ENCODE measurements around the gene DSCAM. TPM values are rescaled to one million over a fixed set of nuclear protein-coding genes. Genes with fewer than 3 reads are reported as not detected.

The DSCAM gene
- total RNA-seq, 1 donor from 2014 or later, result not detected

DNA sequence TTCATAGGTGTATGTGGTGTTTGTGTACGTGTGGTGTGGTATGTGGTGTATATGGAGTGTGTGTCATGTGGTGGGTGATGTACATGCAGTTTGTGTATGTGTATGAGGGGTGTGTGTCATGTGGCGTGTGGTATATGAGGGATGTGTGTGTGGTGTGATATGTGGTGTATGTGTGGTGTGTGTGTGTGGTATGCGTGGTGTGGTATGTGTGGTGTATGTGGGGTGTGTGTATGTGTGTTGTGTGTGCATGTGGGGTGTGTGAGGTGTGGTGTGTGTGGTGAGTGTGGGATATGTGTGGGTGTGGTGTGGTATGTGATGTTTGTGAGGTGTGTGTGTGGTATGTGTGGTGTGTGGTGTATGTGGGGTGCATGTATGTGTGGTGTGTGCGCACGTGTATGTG is 707.3 kb downstream of the DSCAM start:
- intact Hi-C loops (cut with DNase I), result loop anchor here (10.0 kb wide), 1 partner anchor 925 kb away; no protein-coding TSS in a partner anchor
- no peak for DNase-seq (ENCODE audit: extremely low spot score in 2 of 2)

DNA sequence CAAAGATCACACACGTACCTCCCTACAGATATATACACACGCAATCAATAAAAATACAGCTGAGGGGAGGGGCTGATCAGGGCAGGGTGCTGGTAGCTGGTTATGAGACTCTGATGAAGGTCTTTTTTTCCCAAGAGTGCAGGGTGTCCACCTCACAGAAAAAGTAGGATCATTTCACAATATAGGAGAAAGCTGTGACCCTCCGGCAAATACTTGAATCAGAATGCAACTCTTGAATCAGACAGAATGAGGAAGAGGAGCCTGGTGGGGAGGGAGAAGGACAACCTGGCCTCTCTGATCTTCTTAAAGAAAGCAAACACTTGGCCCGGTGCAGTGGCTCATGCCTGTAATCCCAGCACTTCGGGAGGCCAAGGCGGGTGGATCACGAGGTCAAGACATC is 710.4 kb downstream of the DSCAM start:
- Histone ChIP-seq H3K4me3 (no peak overlapping the region), H3K27ac (no peak overlapping the region), H3K36me3 (no peaks in the 10 kb centered on the region), H3K9me3 (no peaks in the 10 kb centered on the region), H3K4me1 (no peaks in the 10 kb centered on the region), H3K27me3 (no peaks in the 10 kb centered on the region)
- intact Hi-C loops (cut with DNase I), result no loop called here
- no peak for DNase-seq (ENCODE audit: extremely low spot score in 2 of 2)
- TF ChIP-seq, protein P1, sequence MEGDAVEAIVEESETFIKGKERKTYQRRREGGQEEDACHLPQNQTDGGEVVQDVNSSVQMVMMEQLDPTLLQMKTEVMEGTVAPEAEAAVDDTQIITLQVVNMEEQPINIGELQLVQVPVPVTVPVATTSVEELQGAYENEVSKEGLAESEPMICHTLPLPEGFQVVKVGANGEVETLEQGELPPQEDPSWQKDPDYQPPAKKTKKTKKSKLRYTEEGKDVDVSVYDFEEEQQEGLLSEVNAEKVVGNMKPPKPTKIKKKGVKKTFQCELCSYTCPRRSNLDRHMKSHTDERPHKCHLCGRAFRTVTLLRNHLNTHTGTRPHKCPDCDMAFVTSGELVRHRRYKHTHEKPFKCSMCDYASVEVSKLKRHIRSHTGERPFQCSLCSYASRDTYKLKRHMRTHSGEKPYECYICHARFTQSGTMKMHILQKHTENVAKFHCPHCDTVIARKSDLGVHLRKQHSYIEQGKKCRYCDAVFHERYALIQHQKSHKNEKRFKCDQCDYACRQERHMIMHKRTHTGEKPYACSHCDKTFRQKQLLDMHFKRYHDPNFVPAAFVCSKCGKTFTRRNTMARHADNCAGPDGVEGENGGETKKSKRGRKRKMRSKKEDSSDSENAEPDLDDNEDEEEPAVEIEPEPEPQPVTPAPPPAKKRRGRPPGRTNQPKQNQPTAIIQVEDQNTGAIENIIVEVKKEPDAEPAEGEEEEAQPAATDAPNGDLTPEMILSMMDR (IDR thresholded peaks at IDR 0.05), result no peak
- TF ChIP-seq POLR2AphosphoS5 (IDR thresholded peaks at IDR 0.05; ENCODE audit: insufficient read depth in 1 of 2, low read depth in 1 of 2) (no peak), POLR2A (IDR thresholded peaks at IDR 0.05) (no peak)

More for the DNA sequence above, 707.3 kb downstream of the DSCAM start:
- no peaks in the 10 kb centered on the region for H3K27me3 ChIP-seq
- H3K4me1 ChIP-seq, result no peaks in the 10 kb centered on the region
- H3K9me3 ChIP-seq, result no peaks in the 10 kb centered on the region
- no peak overlapping the region for H3K27ac ChIP-seq
- H3K36me3 ChIP-seq, result no peaks in the 10 kb centered on the region
- no peak overlapping the region for H3K4me3 ChIP-seq
- TF ChIP-seq, protein P1 (IDR thresholded peaks at IDR 0.05), result no peak
- no peak for TF ChIP-seq POLR2A (IDR thresholded peaks at IDR 0.05)
- no peak for TF ChIP-seq POLR2AphosphoS5 (IDR thresholded peaks at IDR 0.05; ENCODE audit: insufficient read depth in 1 of 2, low read depth in 1 of 2)

DNA sequence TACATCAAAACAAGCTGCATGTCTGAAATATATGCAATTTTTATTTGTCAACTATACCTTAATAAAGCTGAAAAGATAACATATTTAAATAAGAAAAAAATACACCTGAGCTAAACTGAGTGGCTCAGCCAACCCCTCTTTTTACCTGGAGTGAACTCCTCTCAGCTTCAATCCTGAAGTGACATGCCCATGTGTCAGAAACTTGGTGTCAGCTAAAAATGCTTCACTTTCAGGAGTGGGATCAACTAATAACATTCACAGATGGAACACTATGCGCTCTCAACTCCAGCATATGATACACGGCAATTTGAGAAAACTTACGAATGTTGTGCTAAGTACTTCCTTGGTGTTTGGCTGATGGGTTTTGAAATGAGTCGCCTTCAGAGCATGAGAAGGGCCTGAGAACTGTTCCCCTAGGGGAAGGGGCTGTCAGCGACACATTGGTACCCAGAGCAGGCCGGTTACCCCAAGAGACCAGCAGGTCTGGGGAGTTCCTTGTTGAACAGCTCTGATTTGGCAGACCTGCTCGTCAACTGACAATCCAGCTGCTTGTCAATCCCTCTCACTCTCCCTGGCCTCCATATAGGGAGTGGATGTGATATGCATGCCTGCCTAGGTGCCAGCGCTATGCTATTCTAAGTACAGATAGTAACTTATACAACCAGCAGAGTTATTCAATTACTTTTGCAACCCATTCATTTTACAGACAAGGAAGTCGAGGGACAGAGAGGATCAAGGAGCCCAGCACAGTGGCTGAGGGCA is 712.0 kb downstream of the DSCAM start:
- TF ChIP-seq POLR2AphosphoS5 (IDR thresholded peaks at IDR 0.05; ENCODE audit: insufficient read depth in 1 of 2, low read depth in 1 of 2), result no peak
- no peak for TF ChIP-seq POLR2A (IDR thresholded peaks at IDR 0.05)
- TF ChIP-seq, protein P1 (IDR thresholded peaks at IDR 0.05), result no peak
- no peak for DNase-seq (ENCODE audit: extremely low spot score in 2 of 2)
- intact Hi-C loops (cut with DNase I), result no loop called here

DNA sequence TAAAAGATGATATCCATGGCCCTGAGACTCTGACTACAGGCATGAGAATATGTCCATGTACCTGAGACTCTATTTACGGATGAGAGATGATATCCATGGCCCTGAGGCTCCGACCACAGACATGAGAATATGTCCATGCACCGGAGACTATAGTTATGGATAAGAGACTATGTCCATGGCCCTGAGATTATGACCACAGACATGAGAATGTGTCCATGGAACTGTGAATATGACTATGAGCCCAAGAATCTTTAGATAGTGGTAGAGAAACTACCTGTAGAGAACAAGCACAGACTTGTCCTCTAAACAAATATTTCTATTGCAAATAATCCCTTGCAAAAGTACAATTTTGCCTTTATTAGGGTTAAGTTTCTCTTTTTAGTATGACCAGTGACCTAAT is 716.5 kb downstream of the DSCAM start:
- Histone ChIP-seq H3K4me3 (no peak overlapping the region), H3K27ac (no peak overlapping the region), H3K36me3 (no peaks in the 10 kb centered on the region), H3K4me1 (no peaks in the 10 kb centered on the region), H3K27me3 (no peaks in the 10 kb centered on the region), H3K9me3 (no peaks in the 10 kb centered on the region)
- TF ChIP-seq, protein P1 (IDR thresholded peaks at IDR 0.05), result no peak
- no peak for TF ChIP-seq POLR2A (IDR thresholded peaks at IDR 0.05)
- TF ChIP-seq POLR2AphosphoS5 (IDR thresholded peaks at IDR 0.05; ENCODE audit: insufficient read depth in 1 of 2, low read depth in 1 of 2), result no peak
- no peak for DNase-seq (ENCODE audit: extremely low spot score in 2 of 2)
- intact Hi-C loops (cut with DNase I), result no loop called here

More for the DNA sequence above, 712.0 kb downstream of the DSCAM start:
- H3K9me3 ChIP-seq, result no peaks in the 10 kb centered on the region
- H3K27me3 ChIP-seq, result no peaks in the 10 kb centered on the region
- no peaks in the 10 kb centered on the region for H3K36me3 ChIP-seq
- no peak overlapping the region for H3K4me3 ChIP-seq
- no peaks in the 10 kb centered on the region for H3K4me1 ChIP-seq
- H3K27ac ChIP-seq, result no peak overlapping the region

DNA sequence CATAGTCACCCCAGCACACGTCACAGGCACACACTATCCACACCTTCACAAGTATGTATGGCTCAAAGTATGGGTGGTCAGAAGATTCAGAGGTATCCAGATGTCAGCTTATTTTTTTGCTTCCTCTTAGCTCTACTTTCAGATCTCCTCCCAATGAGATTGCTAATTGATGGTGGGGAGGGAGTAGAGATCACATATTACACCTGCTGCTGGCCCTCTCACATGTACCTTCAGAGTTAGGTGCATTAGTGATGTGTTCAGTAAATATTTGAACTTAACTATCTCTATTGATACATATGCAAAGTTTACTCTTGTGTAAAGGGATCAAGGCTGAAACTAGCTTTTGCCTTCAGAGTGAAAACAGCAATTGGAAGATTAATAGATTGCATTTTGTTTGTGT is 717.1 kb downstream of the DSCAM start:
- Histone ChIP-seq H3K27ac (no peak overlapping the region), H3K4me1 (no peaks in the 10 kb centered on the region), H3K4me3 (no peak overlapping the region), H3K9me3 (no peaks in the 10 kb centered on the region), H3K27me3 (no peaks in the 10 kb centered on the region), H3K36me3 (no peaks in the 10 kb centered on the region)
- TF ChIP-seq POLR2AphosphoS5 (IDR thresholded peaks at IDR 0.05; ENCODE audit: insufficient read depth in 1 of 2, low read depth in 1 of 2), result no peak
- TF ChIP-seq POLR2A (IDR thresholded peaks at IDR 0.05), result no peak
- TF ChIP-seq, protein P1 (IDR thresholded peaks at IDR 0.05), result no peak
- intact Hi-C loops (cut with DNase I), result loop anchor here (5.0 to 10.0 kb wide), 2 partner anchors 268 to 345 kb away; no protein-coding TSS in a partner anchor
- DNase-seq (ENCODE audit: extremely low spot score in 2 of 2), result no peak

All from vagina (tissue), 2 donors.